Measurements from ENCODE around the gene MYO5B. TPM values are rescaled to one million over a fixed set of nuclear protein-coding genes. Genes with fewer than 3 reads are reported as not detected.

The MYO5B gene
- total RNA-seq, 1 experiment from 2014 or later, result 32.1 TPM

DNA sequence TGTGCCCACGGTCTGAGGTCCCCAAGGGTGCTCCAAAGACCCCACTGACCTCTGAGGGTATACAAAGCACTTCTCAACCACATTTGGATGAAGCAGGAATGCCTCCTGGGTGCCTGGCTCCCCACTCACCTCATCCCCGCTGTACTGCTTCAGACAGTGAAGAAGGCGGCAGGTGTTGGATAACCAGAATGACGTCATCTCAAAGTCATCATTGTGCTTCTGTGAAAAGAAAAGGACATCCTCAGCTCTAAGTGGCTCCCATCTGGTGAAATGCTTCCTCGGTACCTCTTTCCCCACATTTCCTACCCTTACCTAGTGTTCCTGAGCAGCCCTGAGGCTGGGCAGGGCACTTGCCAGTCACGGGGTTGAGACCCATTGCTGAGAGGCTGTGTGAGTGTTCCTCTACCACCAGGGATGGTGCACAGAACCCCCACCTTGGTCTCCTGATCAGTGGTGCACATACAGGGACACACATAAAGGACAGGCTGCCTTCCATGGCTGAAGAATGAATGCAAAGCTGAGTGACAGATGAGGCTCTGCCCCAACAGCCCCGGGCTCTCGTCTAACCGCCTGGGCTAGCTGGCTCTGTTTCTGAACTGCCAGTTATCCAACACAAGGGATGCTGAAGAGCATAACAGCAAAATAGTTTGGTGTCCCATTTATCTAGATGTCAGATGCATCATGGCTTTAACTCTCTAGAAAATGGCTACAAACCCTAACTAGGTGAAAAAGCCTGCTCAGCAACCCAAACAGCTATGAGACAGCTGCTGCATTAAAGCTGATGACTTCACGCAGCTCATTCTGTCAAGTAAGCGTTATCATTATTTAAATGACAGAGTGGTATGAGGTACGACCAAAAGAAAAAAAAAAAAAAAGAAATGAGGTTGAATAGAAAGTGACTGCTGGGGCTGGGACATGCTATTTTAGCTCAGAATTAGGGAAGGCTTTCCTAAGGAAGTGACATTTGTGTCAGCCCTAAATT lies 353.4 kb downstream of the MYO5B start:
- Histone ChIP-seq H3K27ac (ENCODE audit: low read depth, low read length) (no peak overlapping the region), H3K9me2 (ENCODE audit: insufficient read depth) (no peaks in the 10 kb centered on the region), H3K27me3 (ENCODE audit: insufficient read depth, low read length) (no peaks in the 10 kb centered on the region), H3K4me3 (replicated peaks in 1 of 2; ENCODE audit: low read depth in 1 of 2, low read length in 2 of 2) (no peak overlapping the region), H3K4me1 (ENCODE audit: control insufficient read depth in 1 of 2, insufficient read depth in 2 of 2, low read length in 2 of 2) (peaks cover 0 to 16% of the 10 kb centered on the region in 2 experiments; a peak in 2 of 4 replicates), H3K9me3 (ENCODE audit: control insufficient read depth in 1 of 2, insufficient read depth in 1 of 2, low read depth in 1 of 2, low read length in 2 of 2) (no peaks in the 10 kb centered on the region), H4K20me1 (ENCODE audit: insufficient read depth) (no peaks in the 10 kb centered on the region), H3K36me3 (ENCODE audit: control insufficient read depth in 1 of 2, insufficient read depth in 2 of 2, low read length in 2 of 2) (peaks cover 3 to 12% of the 10 kb centered on the region in 2 experiments; a peak in 3 of 4 replicates), H3K4me2 (ENCODE audit: low read length) (no peak overlapping the region), H3K9ac (ENCODE audit: low read length) (no peak overlapping the region), H3K79me2 (ENCODE audit: insufficient read depth, low read length) (no peaks in the 10 kb centered on the region), H2AFZ (ENCODE audit: low read depth, low read length, poor library complexity, severe bottlenecking) (no peak overlapping the region)
- ATAC-seq (no peak), DNase-seq (ENCODE audit: low read depth, low spot score) (no peak)
- CTCF ChIA-PET, result no interaction called here
- no peak for TF ChIP-seq EZH2phosphoT487 (IDR thresholded peaks at IDR 0.05; ENCODE audit: borderline replicate concordance)
- TF ChIP-seq, protein P1, sequence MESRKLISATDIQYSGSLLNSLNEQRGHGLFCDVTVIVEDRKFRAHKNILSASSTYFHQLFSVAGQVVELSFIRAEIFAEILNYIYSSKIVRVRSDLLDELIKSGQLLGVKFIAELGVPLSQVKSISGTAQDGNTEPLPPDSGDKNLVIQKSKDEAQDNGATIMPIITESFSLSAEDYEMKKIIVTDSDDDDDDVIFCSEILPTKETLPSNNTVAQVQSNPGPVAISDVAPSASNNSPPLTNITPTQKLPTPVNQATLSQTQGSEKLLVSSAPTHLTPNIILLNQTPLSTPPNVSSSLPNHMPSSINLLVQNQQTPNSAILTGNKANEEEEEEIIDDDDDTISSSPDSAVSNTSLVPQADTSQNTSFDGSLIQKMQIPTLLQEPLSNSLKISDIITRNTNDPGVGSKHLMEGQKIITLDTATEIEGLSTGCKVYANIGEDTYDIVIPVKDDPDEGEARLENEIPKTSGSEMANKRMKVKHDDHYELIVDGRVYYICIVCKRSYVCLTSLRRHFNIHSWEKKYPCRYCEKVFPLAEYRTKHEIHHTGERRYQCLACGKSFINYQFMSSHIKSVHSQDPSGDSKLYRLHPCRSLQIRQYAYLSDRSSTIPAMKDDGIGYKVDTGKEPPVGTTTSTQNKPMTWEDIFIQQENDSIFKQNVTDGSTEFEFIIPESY (IDR thresholded peaks at IDR 0.05; ENCODE audit: extremely low read depth, insufficient replicate concordance, low read length), result no peak
- TF ChIP-seq POLR2A (IDR thresholded peaks at IDR 0.05; ENCODE audit: borderline replicate concordance, extremely low read depth, insufficient read depth, insufficient read length), result no peak
- no peak for TF ChIP-seq SP1 (IDR thresholded peaks at IDR 0.05; ENCODE audit: low read depth)
- TF ChIP-seq, protein P2, sequence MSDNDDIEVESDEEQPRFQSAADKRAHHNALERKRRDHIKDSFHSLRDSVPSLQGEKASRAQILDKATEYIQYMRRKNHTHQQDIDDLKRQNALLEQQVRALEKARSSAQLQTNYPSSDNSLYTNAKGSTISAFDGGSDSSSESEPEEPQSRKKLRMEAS (IDR thresholded peaks at IDR 0.05), result no peak
- TF ChIP-seq EGR1 (IDR thresholded peaks at IDR 0.05; ENCODE audit: low read depth), result no peak
- TF ChIP-seq, protein P3, sequence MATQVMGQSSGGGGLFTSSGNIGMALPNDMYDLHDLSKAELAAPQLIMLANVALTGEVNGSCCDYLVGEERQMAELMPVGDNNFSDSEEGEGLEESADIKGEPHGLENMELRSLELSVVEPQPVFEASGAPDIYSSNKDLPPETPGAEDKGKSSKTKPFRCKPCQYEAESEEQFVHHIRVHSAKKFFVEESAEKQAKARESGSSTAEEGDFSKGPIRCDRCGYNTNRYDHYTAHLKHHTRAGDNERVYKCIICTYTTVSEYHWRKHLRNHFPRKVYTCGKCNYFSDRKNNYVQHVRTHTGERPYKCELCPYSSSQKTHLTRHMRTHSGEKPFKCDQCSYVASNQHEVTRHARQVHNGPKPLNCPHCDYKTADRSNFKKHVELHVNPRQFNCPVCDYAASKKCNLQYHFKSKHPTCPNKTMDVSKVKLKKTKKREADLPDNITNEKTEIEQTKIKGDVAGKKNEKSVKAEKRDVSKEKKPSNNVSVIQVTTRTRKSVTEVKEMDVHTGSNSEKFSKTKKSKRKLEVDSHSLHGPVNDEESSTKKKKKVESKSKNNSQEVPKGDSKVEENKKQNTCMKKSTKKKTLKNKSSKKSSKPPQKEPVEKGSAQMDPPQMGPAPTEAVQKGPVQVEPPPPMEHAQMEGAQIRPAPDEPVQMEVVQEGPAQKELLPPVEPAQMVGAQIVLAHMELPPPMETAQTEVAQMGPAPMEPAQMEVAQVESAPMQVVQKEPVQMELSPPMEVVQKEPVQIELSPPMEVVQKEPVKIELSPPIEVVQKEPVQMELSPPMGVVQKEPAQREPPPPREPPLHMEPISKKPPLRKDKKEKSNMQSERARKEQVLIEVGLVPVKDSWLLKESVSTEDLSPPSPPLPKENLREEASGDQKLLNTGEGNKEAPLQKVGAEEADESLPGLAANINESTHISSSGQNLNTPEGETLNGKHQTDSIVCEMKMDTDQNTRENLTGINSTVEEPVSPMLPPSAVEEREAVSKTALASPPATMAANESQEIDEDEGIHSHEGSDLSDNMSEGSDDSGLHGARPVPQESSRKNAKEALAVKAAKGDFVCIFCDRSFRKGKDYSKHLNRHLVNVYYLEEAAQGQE (IDR thresholded peaks at IDR 0.05; ENCODE audit: low read depth), result no peak
- TF ChIP-seq ATF3 (IDR thresholded peaks at IDR 0.05), result no peak
- no peak for TF ChIP-seq CBX3 (IDR thresholded peaks at IDR 0.05; ENCODE audit: low read depth)
- TF ChIP-seq ZNF274 (IDR thresholded peaks at IDR 0.05; ENCODE audit: low read depth, low read length), result no peak
- no peak for TF ChIP-seq ZFX (IDR thresholded peaks at IDR 0.05)
- TF ChIP-seq SRF (IDR thresholded peaks at IDR 0.05; ENCODE audit: low read depth), result no peak
- no peak for TF ChIP-seq ELF1 (IDR thresholded peaks at IDR 0.05; ENCODE audit: borderline replicate concordance, low read depth)
- TF ChIP-seq FOSL1 (IDR thresholded peaks at IDR 0.05; ENCODE audit: low read depth), result no peak
- TF ChIP-seq POLR2AphosphoS5 (IDR thresholded peaks at IDR 0.05; ENCODE audit: low read depth, low read length), result no peak
- no peak for TF ChIP-seq RAD21 (IDR thresholded peaks at IDR 0.05; ENCODE audit: low read depth)
- TF ChIP-seq TCF7L2 (IDR thresholded peaks at IDR 0.05; ENCODE audit: borderline replicate concordance, extremely low read depth, insufficient read depth, insufficient read length), result no peak
- TF ChIP-seq, protein P4, sequence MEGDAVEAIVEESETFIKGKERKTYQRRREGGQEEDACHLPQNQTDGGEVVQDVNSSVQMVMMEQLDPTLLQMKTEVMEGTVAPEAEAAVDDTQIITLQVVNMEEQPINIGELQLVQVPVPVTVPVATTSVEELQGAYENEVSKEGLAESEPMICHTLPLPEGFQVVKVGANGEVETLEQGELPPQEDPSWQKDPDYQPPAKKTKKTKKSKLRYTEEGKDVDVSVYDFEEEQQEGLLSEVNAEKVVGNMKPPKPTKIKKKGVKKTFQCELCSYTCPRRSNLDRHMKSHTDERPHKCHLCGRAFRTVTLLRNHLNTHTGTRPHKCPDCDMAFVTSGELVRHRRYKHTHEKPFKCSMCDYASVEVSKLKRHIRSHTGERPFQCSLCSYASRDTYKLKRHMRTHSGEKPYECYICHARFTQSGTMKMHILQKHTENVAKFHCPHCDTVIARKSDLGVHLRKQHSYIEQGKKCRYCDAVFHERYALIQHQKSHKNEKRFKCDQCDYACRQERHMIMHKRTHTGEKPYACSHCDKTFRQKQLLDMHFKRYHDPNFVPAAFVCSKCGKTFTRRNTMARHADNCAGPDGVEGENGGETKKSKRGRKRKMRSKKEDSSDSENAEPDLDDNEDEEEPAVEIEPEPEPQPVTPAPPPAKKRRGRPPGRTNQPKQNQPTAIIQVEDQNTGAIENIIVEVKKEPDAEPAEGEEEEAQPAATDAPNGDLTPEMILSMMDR (IDR thresholded peaks at IDR 0.05 in 2 of 3, conservative IDR thresholded peaks at IDR 0.05 in 1 of 3; ENCODE audit: borderline replicate concordance in 1 of 3, insufficient read depth in 1 of 3, low read depth in 2 of 3, low read length in 2 of 3), result no peak
- no peak for TF ChIP-seq CEBPB (IDR thresholded peaks at IDR 0.05; ENCODE audit: low read depth)
- POLR2A ChIA-PET, result no interaction called here
- no TSS peak for BruUV-seq (replicated peaks)
- intact Hi-C loops (cut with micrococcal nuclease), result no loop called here
- RAD21 ChIA-PET (ENCODE audit: low non-redundant PET in 1 of 2, low total read pairs in 2 of 2, uncharacterized antibody in 2 of 2, unreplicated experiment in 2 of 2), result interaction anchor here in 1 of 2 experiments (0.6 kb wide), 1 partner anchor 119 kb away, joined by 3 read pairs; no protein-coding TSS in a partner anchor
